ENCODE data around the gene CHRNB4.

Gene CHRNB4

DNA sequence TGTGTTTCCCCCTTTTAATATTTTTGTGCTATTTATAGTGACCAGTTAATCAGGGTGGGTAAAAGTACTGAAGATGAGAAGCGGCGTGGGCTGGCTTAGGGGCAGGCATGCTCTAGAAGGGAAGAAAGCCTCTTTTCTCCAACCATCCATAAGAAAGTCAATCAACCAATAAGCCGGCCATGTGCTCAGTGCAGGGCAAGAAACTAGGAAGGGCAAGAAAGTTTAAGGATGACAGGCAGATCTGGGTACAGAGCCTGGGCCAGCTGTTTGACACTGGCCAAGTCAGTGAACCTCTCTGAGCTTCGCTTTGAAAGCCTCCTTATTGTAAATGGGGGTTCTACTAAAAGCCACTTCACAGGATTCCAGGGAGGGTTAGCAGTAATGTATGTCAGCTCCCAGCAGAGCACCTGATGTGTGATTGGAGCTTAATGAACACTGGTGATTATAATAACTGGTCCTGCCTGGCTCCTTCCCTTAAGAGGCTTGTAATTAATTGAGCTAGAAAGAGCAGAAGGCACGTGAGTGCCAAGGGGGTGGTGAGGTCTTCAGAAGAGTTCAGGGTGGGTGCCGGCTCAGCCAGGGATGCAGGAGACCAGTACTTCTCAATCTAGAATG lies 14.5 kb downstream of the CHRNB4 start:
- no peak for DNase-seq (ENCODE audit: low read depth, low spot score)
- no peak overlapping the region for H3K4me3 ChIP-seq (ENCODE audit: low read depth, low read length)
- TF ChIP-seq, protein P1, sequence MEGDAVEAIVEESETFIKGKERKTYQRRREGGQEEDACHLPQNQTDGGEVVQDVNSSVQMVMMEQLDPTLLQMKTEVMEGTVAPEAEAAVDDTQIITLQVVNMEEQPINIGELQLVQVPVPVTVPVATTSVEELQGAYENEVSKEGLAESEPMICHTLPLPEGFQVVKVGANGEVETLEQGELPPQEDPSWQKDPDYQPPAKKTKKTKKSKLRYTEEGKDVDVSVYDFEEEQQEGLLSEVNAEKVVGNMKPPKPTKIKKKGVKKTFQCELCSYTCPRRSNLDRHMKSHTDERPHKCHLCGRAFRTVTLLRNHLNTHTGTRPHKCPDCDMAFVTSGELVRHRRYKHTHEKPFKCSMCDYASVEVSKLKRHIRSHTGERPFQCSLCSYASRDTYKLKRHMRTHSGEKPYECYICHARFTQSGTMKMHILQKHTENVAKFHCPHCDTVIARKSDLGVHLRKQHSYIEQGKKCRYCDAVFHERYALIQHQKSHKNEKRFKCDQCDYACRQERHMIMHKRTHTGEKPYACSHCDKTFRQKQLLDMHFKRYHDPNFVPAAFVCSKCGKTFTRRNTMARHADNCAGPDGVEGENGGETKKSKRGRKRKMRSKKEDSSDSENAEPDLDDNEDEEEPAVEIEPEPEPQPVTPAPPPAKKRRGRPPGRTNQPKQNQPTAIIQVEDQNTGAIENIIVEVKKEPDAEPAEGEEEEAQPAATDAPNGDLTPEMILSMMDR (IDR thresholded peaks at IDR 0.05; ENCODE audit: insufficient read depth, low read length, missing control alignments) = no peak
- CTCF ChIA-PET = interaction anchor here (0.6 to 4.4 kb wide), 3 partner anchors 8 to 84 kb away, joined by 3 to 18 read pairs (median 4); no protein-coding TSS in a partner anchor
- POLR2A ChIA-PET = no interaction called here

DNA sequence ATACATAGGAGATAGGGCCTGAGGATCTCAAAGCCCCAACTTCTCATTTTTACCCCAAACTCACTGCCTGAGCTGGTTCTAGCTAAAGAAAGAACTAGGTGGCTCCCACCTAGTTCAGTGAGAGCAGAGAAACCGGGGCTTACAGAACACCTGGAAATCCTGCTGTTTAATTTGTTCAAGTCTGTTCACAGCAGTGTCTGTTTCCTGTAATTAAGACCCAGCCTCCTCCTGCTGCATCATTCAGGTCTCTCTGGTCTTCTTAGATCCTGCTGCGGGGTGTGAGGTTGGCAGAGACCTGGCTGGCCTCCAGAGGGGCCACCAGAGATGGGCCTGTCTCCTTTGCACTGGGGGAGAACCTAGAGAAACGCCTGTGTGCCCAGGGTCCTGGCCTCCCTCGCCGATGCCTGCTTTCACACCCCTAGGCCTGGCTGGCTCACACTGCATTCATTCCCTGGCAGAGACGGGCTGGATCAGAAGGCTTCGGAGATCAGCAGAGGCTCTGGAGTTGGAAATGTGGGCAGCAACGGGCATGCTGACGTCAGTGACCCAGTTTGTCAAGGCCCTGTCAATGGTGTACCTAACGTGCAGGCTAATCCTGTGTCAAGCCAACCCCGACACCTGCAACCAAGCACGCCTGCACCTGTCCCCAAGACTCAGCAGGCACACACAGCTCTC lies 15.3 kb downstream of the CHRNB4 start:
- no peak overlapping the region for H3K4me3 ChIP-seq (ENCODE audit: low read depth, low read length)
- TF ChIP-seq, protein P1 (IDR thresholded peaks at IDR 0.05; ENCODE audit: insufficient read depth, low read length, missing control alignments) = no peak
- POLR2A ChIA-PET = no interaction called here
- DNase-seq (ENCODE audit: low read depth, low spot score) = no peak
- CTCF ChIA-PET = interaction anchor here (0.6 to 1.7 kb wide), 3 partner anchors 10 to 14 kb away, joined by 3 read pairs; no protein-coding TSS in a partner anchor

DNA sequence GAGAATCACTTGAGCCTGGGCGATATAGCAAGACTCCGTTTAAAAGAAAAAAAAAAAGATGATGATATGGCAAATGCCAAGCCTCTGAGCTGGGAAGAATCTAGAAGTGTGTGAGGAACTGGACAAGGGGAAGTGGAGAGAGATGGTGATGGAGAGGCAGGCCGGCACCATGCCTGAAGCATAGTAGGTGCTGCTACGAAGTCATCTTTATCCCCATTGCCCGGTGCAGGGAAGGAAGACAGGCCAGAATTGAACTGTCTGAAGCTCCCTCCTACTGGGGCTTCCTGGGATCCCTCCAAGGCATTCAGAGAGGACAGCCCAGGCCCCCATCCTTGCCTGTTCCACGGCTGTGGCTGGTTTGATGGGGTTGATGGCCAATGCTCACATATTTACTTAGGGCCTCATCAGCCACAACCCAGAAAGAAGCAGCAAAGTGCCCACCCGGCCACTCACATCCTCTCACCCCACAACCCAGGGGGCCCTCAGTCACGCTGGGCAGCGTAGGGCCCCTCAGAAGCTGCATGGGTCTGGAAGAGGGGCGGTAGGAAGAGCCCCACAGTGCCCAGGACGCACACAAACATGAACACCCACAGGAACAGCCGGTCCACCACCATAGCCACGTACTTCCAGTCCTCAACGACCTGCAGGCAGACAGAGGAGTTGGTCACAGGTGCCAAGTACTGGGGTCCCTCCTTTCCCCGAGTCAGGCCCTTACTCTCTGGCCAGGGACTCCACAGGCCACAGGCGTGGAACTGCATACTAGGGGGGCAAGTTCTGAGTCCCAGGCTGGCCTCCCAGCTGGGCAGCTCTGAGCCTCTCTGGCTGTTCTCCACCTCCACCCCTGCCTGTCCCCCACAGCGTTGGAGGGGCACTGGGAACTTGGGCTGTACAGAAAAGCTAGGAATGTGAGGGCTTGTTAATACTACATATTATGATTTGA lies 16.1 kb downstream of the CHRNB4 start:
- no peak overlapping the region for H3K4me3 ChIP-seq (ENCODE audit: low read depth, low read length)
- TF ChIP-seq, protein P1 (IDR thresholded peaks at IDR 0.05; ENCODE audit: insufficient read depth, low read length, missing control alignments) = no peak
- ChIA-PET POLR2A (no interaction called here), CTCF (interaction anchor here (1.2 to 1.7 kb wide), 3 partner anchors 9 to 85 kb away, joined by 3 to 9 read pairs (median 3); no protein-coding TSS in a partner anchor)
- DNase-seq (ENCODE audit: low read depth, low spot score) = no peak

DNA sequence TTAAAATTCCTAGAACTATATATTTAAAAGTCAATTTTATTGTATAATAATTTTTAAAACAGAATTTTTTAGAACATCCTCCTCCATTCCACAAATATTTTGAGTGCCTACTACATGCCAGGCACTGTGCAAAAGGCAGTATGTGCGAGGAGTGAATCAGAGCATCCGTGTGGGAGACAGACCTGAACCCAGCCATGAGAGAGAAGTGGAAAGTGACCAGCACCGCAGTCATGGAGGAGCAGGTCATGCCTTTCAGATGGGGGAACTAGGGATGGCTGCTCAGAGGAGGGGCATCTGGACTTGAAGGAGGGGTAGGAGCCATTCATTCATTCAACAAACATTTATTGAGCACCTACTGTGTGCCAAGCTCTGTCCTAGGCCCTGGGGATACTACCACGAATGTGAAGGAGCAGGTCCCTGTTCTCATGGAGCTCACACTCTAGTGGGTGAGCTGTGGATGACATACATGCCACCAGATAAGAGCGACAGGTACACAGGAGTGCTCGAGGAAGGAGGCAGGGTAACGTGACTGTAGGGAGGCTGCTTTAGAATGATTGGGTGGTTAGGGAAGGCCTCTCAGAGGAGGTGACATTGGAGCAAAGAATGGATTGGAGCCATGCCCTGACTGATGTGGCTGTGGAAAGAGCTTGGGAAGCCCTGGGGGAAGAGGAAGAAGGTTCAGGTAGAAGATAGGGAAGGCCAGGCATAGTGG lies 17.1 kb downstream of the CHRNB4 start:
- POLR2A ChIA-PET = no interaction called here
- TF ChIP-seq, protein P1 (IDR thresholded peaks at IDR 0.05; ENCODE audit: insufficient read depth, low read length, missing control alignments) = no peak
- H3K4me3 ChIP-seq (ENCODE audit: low read depth, low read length) = no peak overlapping the region
- no peak for DNase-seq (ENCODE audit: low read depth, low spot score)
- CTCF ChIA-PET = interaction anchor here (1.0 to 1.7 kb wide), 4 partner anchors 15 to 86 kb away, joined by 3 to 9 read pairs (median 6); no protein-coding TSS in a partner anchor

DNA sequence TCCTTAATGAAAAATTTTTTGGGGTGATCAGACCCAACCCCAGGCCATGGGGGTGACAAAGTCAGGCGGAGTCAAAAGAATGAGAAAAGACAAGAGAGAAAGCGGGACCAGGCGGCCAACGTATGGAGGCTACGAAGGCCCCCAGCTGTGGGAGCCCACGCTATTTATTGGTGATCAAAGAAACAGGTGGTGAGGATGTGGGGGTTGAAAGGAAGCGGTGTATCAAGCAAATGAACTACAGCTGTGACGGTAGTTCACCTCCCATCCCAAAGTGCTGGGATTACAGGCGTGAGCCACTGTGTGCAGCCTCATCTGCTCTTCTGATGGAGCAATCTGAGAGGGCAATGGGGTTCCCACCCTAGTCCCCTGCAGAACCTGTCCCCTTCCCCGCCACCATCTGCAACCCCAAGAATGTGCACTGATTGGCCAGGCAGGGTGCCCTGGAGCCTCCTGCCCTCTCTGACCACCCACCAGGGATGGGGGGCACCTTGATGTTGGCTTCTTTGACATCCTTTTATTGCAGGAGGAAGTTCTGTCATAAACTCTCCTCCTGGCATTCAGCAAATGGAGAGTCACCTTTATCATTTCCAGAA lies 19.1 kb downstream of the CHRNB4 start:
- DNase-seq (ENCODE audit: low read depth, low spot score) = no peak
- CTCF ChIA-PET = interaction anchor here (1.3 to 1.7 kb wide), 2 partner anchors 87 to 88 kb away, joined by 4 to 7 read pairs; no protein-coding TSS in a partner anchor
- TF ChIP-seq, protein P1 (IDR thresholded peaks at IDR 0.05; ENCODE audit: insufficient read depth, low read length, missing control alignments) = no peak
- no peak overlapping the region for H3K4me3 ChIP-seq (ENCODE audit: low read depth, low read length)
- POLR2A ChIA-PET = no interaction called here
